Lung (tissue), 12 donors: ENCODE data around the gene MAP1LC3B2. TPM values are rescaled to one million over a fixed set of nuclear protein-coding genes. Genes with fewer than 3 reads are reported as not detected.

ENCODE experiments used
- ATAC-seq: fragments of 200-7000 bp; cut with Tn5 transposase; one replicate; pipeline ENCODE4 v1.9.1; 2020; ENCODE audit warnings: moderate number of reproducible peaks; ENCODE audit not compliant: insufficient read depth, low FRiP score
- DNase-seq, 3 donors: peaks; one replicate each; pipeline ENCODE4 v3.0.0-alpha.2; 2013 to 2017
- H3K27ac ChIP-seq, 2 donors: one replicate each; pipeline ENCODE4 v1.5.1; 2013; ENCODE audit warnings: mild to moderate bottlenecking in 2 of 2, moderate library complexity in 2 of 2, control low read depth in 1 of 2, inconsistent platforms in 1 of 2, low read depth in 1 of 2, low read length in 1 of 2
- H3K27me3 ChIP-seq, 3 donors: one replicate each; pipeline ENCODE4 v1.5.1; 2013; ENCODE audit warnings: low read length in 2 of 3; ENCODE audit not compliant: control insufficient read depth in 3 of 3, insufficient read depth in 3 of 3
- H3K36me3 ChIP-seq, 4 donors: one replicate each; pipeline ENCODE4 v1.5.1; 2013; ENCODE audit warnings: low read length in 4 of 4, mild to moderate bottlenecking in 1 of 4, moderate library complexity in 1 of 4; ENCODE audit not compliant: control insufficient read depth in 4 of 4, insufficient read depth in 4 of 4
- H3K4me1 ChIP-seq, 5 donors: one replicate each; pipeline ENCODE4 v1.5.1; 2013; ENCODE audit warnings: low read length in 5 of 5, mild to moderate bottlenecking in 2 of 5, moderate library complexity in 1 of 5; ENCODE audit not compliant: control insufficient read depth in 5 of 5, insufficient read depth in 5 of 5
- H3K4me3 ChIP-seq: one replicate; pipeline ENCODE4 v1.5.1; 2013; ENCODE audit warnings: mild to moderate bottlenecking, control low read depth, moderate library complexity
- H3K9ac ChIP-seq, 2 donors: one replicate each; pipeline ENCODE4 v1.5.1; 2013; ENCODE audit warnings: low read length in 2 of 2, control low read depth in 1 of 2; ENCODE audit not compliant: insufficient read depth in 1 of 2
- H3K9me3 ChIP-seq, 4 donors: one replicate each; pipeline ENCODE4 v1.5.1; 2013; ENCODE audit warnings: low read length in 3 of 4, mild to moderate bottlenecking in 1 of 4, moderate library complexity in 1 of 4; ENCODE audit not compliant: control insufficient read depth in 4 of 4, insufficient read depth in 3 of 4
- CTCF ChIP-seq: IDR thresholded peaks from 2 replicates; pipeline ENCODE4 v1.5.1; 2012; ENCODE audit warnings: mild to moderate bottlenecking; ENCODE audit errors: control extremely low read depth, extremely low read depth
- WGBS, 2 donors: extraction: QIAGEN DNeasy Blood & Tissue Kit; methylation state at CpG; one replicate each; pipeline ENCODE4 v1.1.7; 2013; 5-methylcytosine and 5-hydroxymethylcytosine counted together
- polyA plus RNA-seq, 2 donors: library from polyadenylated mRNA; stranded (reverse); fragments of 200-250 nt; gene quantifications; one replicate each; pipeline ENCODE4 v1.2.1, GENCODE V29; 2013
- total RNA-seq, 2 donors: library from RNA; depleted of rRNA in 1 of 2; stranded (reverse); fragments of >200 nt in 1 of 2; gene quantifications; one replicate each; pipeline ENCODE4 v1.2.1, GENCODE V29; 2014 to 2021
- donor health status: control.
- donor health status: control.
- donor health status: Bipolar disorder and iron deficiency.
- donor health status: healthy.
- donor health status: DM: yes; HTN: yes; CAD: no.

Gene MAP1LC3B2
- total and polyA plus RNA-seq, 4 donors: 1.1 to 2.2 (median 2.0) TPM; not detected in 1

GRCh38 chr12:116552773-116553373 is 6.3 kb upstream of the MAP1LC3B2 start:
- 87 to 89% methylated on average over 17 of the region's 17 CpGs for WGBS, 2 donors
- H3K27me3 ChIP-seq: no peaks in the 10 kb centered on the region
- no peaks in the 10 kb centered on the region for H3K9me3 ChIP-seq
- no peak overlapping the region for H3K27ac ChIP-seq
- H3K36me3 ChIP-seq: no peaks in the 10 kb centered on the region
- ATAC-seq (no peak), DNase-seq (no peak)
- H3K9ac ChIP-seq: no peak overlapping the region
- H3K4me1 ChIP-seq: peaks cover 0 to 8% (median 2%) of the 10 kb centered on the region in 5 donors
- H3K4me3 ChIP-seq: no peak overlapping the region
- no peak for TF ChIP-seq CTCF

GRCh38 chr12:116556356-116556952 is 2.7 kb upstream of the MAP1LC3B2 start:
- 89 to 94% methylated on average over 6 of the region's 6 CpGs for WGBS, 2 donors
- no peak for ATAC-seq
- Histone ChIP-seq H3K4me3 (no peak overlapping the region), H3K4me1 (peaks cover 0 to 8% (median 4%) of the 10 kb centered on the region in 5 donors), H3K9ac (no peak overlapping the region), H3K27me3 (no peaks in the 10 kb centered on the region), H3K27ac (no peak overlapping the region), H3K9me3 (no peaks in the 10 kb centered on the region), H3K36me3 (no peaks in the 10 kb centered on the region)
- DNase-seq: no peak
- TF ChIP-seq CTCF: no peak

GRCh38 chr12:116556964-116557698 is 2.0 kb upstream of the MAP1LC3B2 start:
- no peak for ATAC-seq
- H3K27me3 ChIP-seq: no peaks in the 10 kb centered on the region
- no peak overlapping the region for H3K27ac ChIP-seq
- no peak overlapping the region for H3K4me3 ChIP-seq
- no peaks in the 10 kb centered on the region for H3K36me3 ChIP-seq
- DNase-seq: no peak
- WGBS, 2 donors: 77 to 87% methylated on average over 4 of the region's 4 CpGs
- TF ChIP-seq CTCF: no peak
- H3K9ac ChIP-seq: no peak overlapping the region
- H3K4me1 ChIP-seq: peaks cover 0 to 8% (median 4%) of the 10 kb centered on the region in 5 donors
- no peaks in the 10 kb centered on the region for H3K9me3 ChIP-seq
